HG02938 (cell line): ENCODE results near the gene ST6GAL1.
"Not testable (repeated sequence)": the region's sequence is repeated elsewhere in the genome, so short reads cannot be mapped to it uniquely, and the experiment has no call there.

Source experiments
- ATAC-seq: cut with Tn5 transposase; IDR thresholded peaks from one replicate; pipeline ENCODE4 v1.9.1; 2021; ENCODE audit warnings: mild to moderate bottlenecking, moderate library complexity; ENCODE audit not compliant: unreplicated experiment

Gene ST6GAL1

DNA sequence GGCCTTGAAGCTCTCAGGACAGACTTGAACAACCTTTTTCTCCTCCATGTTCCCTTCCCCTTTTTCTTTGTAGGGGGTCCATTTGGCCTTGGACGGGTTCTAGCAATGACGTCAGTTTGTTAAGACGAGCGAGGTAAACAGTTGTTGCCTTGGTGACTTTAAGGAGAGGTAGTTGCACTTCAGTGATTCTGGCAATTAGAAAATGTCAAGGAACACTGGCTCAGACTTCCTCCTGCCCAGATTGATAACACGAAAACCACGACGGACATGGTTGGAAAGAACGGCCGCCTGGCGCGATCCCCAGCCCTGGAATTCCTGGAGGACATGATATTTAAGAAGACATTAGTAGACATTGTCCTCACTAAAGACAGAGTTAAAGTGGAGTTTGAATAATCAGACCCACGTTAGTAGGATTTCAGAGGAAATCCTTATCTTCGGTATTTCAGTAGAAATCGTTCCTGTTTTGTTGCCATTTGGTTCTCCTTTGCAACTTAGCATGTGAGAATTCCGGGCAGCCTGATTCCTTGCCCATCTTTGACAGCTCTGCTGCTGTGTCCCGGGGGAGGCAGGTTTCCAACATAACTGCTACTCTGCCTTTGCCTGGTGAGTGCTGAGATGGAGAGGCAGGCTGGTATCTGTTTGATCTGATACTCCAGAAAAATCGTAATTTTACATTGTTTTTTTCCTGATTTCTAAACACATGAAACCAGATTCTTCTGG is 87.3 kb downstream of the ST6GAL1 start:
- no peak for ATAC-seq

DNA sequence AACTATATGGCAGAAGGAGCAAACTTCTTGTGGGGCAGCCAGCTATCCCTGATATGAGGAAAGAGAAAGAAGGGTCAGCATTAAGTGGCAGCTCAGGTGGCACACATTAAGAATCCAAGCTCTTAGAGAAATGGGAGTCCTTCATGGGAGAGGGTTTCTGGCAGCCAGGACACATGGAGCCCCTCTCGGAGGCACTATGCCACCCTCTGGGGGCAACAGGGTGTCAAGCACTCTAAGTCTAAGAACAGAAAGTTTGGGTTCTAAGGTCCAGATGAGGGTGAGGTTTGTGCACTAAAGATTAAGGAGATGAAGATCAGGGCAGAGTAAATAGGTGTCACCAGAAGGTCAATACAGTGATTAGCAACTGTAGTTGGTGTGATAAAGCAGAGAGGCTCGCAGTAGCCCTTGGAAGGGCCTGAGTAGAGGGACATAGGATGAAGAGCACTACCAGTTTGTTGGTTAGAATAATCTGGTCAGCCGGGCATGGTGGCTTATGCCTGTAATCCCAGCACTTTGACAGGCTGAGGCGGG is 89.3 kb downstream of the ST6GAL1 start:
- no peak for ATAC-seq

DNA sequence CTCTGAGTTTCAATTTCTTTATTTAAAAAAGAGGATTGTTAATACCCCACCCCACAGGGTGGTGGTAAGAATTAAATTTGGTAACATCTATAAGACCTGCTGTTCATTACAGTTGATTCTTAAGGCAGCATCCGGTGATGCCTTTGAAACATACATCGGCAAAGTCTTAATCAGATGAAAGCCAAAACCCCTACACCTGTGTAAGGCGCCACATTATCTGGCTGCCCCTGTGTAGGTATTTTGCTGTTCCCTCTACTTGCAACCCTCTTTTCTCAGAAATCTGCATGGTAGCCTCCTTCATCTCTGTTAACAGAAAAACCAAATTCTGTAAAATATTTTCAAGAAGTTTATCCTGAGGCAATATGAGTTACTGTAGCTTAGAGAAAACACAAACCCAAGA is 90.0 kb downstream of the ST6GAL1 start:
- no peak for ATAC-seq

DNA sequence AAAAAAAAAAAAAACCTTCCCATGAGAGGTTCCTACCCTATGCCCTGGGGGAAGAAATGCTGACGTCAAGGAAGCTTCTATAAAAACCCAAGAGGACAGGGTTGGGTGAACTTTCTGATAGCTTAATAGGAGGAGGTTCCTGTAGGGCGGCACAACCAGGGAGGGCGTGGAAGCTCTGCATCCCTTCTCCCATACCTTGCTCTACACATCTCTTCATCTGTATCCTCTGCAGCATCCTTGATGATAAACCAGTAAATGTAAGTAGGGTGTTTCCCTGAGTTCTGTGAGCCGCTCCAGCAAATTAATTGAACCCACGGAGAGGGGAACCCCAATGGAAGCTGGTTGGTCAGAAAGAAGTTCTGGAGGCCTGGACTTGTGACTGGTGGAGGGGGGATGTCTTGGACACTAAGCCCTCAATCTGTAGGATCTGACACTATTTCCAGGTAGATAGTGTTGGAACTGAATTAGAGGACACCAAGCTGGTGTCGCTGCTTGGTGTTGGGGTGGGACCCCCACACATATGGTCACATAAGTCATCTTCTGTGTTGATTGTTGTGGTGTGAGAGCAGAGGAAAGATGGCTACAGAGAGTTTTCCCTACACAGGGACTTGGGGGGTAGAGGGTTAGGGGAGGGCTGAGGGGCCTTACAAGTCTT is 91.5 kb downstream of the ST6GAL1 start:
- ATAC-seq = peak; percentile 34

DNA sequence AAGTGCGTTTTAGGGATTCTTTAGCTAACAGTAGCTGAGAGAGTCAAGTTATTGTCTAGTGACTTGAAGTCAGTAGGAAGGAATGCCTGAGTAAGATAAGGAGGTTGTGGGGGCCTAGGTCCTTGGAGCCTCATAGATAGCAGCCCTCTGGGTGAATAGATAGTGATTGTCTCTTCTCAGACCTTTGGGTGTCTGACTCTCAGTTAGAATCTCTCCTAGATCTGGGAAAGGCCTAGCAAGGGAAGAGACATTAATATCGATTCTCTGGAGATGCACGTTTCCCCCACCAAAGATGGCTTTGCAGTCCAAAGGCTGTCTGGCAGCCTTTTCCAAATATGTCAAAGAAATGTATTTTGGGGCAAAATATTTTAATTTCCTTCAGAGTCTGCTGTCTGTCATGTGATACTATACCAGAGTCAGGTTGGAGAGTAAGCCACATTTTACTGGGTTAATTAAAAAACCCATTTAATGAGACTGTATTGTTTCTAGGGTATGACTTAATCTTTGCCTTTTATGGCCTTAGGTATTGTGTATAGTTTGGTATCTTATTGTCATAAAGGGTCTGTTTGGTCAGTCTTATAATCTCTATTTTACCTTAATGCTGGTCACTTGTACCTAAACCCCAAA is 92.2 kb downstream of the ST6GAL1 start:
- ATAC-seq = no peak

DNA sequence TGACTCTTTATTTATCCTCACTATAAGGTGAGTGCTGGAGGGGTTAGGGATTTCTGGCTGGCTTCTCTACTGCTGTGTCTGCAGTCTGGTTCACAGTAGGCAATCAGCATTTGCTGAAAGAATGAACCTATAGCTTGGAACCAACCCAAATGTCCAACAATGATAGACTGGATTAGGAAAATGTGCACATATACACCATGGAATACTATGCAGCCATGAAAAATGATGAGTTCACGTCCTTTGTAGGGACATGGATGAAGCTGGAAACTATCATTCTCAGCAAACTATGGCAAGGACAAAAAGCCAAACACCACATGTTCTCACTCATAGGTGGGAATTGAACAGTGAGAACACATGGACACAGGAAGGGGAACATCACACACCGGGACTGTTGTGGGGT is 93.0 kb downstream of the ST6GAL1 start:
- ATAC-seq = not testable (repeated sequence)

DNA sequence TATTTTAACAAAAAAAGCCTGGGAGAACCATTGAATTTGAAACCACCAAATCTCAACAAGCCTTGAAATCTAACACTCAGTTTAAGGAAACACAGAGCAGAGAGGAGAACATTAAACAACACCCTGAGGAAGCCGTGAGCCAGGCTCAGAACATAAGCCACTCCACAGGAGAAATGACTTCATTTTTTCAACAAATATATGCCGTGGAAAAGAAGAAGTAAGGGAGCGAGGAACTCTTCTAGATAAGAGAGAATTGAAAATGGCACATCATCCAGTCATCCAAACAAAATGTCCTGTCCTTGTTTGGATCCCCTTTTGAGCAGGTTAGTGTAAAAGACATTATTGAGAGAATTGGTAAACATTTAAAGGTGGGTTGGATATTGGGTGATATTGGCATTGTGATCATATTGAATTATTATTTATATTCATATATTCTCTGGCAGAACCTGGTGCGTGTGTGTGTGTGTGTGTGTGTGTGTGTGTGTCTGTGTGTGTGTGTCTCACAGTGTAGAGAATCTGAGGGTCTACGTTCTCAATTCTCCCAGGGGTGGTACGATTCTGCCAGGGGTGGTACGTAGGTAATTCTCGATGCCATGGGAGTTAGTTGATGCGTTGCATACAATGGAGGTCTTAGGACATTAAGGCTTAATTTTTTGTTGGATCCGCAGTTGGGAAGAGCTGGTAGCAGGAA is 94.4 kb downstream of the ST6GAL1 start:
- no peak for ATAC-seq

DNA sequence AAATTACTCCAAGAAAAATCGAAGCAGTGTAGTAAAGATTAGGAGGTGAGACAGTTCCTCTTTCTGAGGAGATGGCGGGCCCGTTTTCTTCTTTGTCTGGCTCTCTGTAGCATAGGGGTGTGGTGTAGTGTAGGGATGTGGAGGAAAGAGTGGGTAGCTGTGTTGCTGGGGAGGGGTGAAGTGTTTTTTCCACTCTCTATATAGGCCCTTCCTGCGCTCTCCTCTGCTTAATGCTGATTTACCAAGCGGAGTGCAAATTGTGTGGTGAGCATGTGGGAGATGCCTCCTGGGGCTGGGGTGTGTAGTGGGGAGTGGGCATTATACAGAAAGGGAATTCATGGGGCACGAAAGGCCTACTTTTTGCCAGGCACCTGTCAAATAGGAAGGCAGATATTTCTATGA is 94.9 kb downstream of the ST6GAL1 start:
- ATAC-seq = peak; percentile 23

DNA sequence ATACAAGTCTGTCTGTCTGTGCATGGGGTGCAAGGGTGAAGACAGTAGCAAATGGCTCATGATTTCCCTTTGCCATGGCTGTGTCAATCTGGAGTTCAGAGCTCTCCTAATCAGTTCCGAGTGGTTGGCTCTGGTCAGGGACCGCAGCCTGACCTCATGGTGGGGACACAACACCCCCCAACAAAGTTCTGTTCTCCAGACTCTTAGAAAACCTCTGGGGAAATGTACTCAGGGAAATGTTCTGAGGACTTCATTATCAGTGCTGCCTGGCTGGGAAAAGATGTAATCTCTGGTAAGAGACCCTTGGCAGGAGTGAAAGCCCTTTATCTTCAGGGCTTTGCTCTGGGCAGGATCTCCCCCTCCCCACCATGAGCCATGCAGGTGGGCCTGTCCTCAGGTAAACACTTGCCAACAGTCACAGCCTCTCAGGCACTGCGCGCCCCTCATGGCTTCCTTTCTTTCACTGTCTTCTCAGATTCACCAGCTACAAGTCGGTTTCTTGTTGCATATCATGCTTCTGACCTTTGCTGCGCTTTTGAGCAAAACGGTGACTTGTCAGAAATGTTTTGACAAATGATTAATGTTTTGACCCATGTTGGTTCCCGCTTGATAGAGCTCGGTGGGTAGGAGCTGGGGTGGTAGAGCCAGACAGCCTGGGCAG is 95.5 kb downstream of the ST6GAL1 start:
- peak; percentile 35 for ATAC-seq

DNA sequence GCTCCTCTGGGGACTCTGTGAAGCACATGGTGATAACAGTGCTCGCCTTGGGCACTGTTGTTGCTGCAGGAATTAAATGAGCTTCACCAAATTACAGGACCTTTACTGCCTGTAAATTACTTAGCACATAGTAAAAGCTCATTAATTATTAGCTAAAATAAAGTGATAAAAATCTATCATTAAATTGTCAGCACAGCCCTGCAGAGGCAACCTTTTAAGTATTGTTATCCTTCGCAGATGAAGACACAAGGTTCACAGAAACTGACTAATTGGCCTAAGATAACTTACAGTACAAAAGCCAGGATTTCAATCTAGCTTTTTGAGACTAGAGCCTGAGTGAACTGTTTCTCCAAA is 96.0 kb downstream of the ST6GAL1 start:
- no peak for ATAC-seq

DNA sequence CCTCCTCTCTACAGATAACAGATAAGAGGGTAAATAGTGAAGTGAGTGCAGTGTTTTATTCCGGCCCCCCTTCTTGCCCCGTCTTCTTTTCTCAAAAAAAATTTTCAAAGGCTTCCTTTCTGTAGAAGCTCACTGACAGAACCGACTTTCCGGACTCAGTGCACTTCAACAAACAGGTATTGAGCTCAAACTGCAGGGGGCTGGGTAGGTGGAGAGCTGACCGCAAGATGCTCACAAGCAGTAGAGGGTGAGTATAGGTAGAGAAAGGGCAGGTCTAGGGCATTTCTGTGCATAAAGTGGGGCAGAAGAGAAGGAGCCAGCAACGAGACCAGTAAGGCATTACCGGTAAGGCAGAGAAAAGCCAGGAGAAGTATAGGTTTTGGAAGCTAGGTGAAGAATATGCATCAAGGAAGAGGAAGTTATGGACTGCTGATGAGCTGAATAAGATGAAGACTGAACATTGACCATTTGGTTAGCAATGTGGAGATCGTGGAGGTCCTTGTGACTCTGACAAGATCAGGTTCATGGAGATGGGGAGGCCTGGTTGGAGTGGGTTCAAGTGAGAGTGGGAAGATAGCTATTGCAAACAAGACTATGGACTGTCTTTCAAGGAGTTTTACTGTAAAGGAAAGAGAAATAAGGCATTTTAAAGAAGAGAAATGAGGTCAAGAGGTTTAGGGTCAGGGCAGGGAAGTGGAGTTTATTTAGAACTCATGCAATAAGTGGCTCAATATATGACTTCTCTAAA is 97.4 kb downstream of the ST6GAL1 start:
- no peak for ATAC-seq

DNA sequence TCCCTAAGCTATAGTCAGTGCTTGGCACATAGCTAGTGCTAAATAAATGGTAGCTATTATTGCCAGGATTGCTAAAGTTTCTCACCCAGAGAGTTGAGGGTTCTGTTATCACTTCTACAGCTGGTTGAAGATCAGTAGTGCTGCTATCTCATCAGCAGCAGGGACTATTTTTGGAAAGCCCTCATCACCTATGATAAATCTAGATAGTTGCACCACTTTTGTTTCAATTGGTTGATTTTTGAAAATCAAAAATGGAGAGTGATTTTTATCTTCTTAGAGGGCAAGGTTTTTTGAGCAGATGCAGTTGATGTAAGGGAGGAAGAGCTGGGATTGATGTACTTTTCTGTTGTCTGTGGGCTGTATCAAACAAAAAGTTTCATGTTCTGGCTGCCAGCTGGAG is 101.6 kb downstream of the ST6GAL1 start:
- no peak for ATAC-seq

DNA sequence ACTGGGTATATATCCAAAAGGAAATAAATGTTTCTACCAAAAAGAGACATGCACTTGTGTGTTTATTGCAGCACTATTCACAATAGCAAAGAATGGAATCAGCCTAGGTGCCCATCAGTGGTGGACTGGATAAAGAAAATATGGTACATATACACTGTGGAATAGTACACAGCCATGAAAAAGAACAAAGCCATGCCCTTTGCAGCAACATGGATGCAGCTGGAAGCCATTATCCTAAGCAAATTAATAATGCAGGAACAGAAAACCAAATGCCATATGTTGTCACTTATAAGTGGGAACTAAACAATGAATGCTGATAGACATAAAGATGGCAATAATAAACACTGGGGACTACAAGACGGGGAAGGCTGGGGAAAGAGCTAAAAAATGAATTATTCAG is 106.1 kb downstream of the ST6GAL1 start:
- no peak for ATAC-seq

DNA sequence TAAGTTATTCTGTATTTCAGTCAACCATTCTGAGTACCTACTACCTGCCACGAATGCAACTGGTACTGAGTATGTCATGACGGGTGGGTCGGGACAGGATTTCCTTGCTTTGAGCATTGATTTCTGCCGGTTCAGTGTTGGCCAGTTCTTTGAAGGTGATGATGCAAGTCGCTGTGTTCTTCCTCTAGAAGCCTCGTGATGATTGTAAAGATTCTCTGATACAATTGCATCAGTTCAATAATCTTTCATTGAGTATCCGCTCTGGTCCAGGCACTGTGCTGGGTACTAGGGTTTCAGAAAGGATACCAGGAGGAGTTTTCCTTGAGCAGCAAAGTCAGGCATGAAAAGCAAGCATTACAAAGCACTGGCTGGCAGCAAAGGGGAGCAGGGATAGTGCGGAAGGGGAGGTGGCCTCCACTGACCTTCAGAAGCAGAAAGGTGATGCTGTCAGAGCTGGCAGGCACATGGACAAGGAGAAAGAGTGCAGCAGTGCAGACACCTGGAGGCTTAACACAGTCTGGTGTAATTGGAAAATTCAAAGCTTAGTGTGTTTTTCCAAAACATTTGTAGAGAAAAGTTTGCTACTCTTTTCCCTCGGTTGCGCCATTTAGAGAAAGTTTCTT is 108.9 kb downstream of the ST6GAL1 start:
- no peak for ATAC-seq

DNA sequence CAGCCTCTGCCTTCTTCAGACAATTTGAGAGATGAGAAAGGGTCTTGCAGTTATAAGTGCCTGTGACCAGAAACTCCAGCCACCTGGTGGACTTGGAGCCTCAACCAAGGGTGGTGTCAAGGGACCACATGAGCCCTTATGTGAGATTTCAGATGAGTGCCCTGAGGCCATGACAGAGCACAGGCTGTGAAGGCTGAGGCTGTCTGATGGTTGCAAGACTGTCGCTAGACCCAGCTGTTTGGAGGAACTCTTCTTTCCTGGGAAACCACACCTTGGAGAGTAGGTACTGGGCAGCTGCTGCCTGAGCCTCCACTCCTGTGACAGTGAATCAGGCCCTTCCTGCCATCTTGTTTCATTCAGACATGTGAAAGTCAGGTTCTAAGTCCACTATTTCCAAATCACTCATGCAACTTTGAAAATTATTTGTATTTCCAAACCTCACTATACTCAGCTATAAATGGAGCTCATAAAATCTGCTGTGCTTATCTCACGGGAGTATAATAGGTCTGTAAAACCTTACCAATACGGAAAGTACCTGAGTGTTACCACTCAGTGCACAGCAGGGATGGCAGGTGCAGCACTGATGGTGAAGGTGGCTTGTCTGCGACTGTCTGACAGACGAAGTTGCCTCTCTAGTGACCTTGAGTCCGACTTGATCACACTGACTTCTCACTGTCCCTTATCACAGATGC is 109.5 kb downstream of the ST6GAL1 start:
- ATAC-seq = no peak

DNA sequence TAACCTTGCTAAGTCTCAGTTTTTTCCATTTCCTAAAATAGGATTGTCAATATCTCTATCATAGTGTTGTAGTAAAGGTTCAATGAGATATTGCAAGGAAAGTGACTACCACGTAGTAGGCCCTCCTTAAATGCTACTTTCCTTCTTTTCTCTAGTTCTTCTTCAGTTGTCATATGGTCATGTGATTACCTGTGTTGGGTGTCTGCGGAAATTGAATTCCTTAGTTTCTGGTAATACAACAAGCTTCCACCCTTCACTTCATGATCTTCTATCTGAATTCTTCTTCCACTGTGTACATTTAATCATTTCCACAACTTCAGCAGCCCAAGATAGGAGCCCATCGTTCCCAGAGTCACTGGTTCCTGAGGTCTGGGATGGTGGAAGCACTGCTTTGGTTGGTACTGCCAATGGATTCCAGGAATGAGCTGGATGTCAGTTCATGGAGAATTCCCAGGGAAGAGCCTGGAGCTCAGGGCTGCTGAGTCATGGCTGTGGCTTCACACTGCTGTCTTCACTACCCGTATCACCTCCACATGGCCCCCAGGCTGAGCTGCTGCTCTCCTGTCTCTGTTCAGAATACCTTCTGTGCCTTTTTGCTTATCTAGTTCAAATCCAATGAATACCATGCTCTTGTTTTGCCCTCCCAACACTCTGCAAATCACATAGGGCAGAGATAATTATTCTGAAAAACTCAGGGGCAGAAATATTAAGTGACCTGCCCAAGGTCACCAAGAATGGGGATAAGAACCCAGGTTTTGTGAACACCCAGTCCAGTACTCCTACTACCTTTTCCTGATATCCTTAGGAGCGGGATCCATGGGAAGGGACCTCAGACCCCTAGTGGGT is 110.4 kb downstream of the ST6GAL1 start:
- ATAC-seq = no peak

DNA sequence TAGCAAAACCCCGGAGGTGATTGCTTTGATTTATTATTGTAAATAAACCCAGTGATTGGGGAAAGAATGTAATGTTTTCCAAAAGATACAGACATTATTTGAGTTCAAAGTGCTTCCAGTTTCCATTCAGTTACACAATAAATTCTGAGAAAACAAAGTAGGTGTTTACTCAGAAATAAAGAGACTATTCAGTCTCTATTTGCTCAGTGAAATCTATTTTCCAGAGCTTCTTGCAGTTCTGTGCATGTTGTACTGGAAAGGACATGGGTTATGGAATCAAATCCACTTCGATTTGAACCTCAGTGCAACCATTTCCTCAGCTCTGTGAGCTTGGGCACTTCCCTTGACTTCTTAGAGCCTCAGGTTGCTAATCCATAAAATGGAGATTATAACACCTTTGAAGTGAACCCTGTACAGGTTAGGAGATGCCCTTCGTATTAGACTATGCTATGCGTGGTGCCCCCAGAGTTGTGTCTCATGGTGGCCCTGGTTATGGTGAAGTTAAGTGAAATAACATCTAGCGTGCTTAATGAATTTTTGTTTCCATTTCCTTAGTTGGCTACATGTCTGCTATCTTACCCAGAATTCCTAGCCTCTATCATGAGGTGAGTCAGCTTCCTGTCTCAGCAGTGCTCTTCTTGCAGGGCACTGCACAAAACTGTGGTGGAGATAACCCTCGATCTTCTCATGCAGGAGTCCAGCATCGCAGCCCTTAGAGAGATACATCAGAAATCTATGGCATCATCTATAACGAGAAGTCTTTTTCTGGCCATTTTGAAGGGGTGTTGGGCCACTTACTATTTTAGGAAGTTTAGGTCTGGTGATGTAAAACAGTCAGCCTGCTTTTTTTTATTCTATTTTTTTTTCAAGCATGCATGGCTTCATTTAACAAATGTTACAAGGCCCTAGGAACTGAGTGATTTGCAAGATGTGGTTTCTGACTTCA is 111.3 kb downstream of the ST6GAL1 start:
- ATAC-seq = peak; percentile 42
